Measurements from ENCODE around the gene SHROOM3.

DNA sequence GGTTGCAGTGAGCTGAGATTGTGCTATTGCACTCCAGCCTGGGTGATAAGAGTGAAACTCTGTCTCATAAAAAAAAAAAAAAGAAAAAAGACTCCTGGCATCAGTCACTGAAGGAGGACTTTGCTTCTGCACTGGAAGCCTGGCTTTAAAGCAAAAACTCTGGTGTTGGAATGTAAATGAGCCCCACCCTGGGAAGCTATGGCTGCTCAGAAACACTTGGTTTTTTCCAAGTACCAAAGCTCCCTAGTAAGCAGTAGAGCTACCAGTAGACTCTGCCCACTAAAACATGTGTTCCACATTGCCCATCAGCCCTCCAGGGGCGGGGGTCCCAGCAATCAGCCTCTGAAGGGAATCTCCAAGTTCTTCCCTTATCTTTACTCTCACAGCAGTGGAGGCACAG is 154.4 kb downstream of the SHROOM3 start:
- no peak for TF ChIP-seq POLR2A (IDR thresholded peaks at IDR 0.05; ENCODE audit: low read length)
- TF ChIP-seq, protein P1, sequence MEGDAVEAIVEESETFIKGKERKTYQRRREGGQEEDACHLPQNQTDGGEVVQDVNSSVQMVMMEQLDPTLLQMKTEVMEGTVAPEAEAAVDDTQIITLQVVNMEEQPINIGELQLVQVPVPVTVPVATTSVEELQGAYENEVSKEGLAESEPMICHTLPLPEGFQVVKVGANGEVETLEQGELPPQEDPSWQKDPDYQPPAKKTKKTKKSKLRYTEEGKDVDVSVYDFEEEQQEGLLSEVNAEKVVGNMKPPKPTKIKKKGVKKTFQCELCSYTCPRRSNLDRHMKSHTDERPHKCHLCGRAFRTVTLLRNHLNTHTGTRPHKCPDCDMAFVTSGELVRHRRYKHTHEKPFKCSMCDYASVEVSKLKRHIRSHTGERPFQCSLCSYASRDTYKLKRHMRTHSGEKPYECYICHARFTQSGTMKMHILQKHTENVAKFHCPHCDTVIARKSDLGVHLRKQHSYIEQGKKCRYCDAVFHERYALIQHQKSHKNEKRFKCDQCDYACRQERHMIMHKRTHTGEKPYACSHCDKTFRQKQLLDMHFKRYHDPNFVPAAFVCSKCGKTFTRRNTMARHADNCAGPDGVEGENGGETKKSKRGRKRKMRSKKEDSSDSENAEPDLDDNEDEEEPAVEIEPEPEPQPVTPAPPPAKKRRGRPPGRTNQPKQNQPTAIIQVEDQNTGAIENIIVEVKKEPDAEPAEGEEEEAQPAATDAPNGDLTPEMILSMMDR (IDR thresholded peaks at IDR 0.05): no peak
- no peak for TF ChIP-seq CHD2 (IDR thresholded peaks at IDR 0.05; ENCODE audit: low read length, partially characterized antibody)
